ENCODE data around the gene SLITRK3. TPM values are rescaled to one million over a fixed set of nuclear protein-coding genes. Genes with fewer than 3 reads are reported as not detected.

SLITRK3 gene, protein sequence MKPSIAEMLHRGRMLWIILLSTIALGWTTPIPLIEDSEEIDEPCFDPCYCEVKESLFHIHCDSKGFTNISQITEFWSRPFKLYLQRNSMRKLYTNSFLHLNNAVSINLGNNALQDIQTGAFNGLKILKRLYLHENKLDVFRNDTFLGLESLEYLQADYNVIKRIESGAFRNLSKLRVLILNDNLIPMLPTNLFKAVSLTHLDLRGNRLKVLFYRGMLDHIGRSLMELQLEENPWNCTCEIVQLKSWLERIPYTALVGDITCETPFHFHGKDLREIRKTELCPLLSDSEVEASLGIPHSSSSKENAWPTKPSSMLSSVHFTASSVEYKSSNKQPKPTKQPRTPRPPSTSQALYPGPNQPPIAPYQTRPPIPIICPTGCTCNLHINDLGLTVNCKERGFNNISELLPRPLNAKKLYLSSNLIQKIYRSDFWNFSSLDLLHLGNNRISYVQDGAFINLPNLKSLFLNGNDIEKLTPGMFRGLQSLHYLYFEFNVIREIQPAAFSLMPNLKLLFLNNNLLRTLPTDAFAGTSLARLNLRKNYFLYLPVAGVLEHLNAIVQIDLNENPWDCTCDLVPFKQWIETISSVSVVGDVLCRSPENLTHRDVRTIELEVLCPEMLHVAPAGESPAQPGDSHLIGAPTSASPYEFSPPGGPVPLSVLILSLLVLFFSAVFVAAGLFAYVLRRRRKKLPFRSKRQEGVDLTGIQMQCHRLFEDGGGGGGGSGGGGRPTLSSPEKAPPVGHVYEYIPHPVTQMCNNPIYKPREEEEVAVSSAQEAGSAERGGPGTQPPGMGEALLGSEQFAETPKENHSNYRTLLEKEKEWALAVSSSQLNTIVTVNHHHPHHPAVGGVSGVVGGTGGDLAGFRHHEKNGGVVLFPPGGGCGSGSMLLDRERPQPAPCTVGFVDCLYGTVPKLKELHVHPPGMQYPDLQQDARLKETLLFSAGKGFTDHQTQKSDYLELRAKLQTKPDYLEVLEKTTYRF
- total RNA-seq: 1 to 10 TPM in 5 of 8 experiments, under 1 TPM in 2, not detected in 1; 0.10 to 8.4 (median 3.2) TPM

DNA sequence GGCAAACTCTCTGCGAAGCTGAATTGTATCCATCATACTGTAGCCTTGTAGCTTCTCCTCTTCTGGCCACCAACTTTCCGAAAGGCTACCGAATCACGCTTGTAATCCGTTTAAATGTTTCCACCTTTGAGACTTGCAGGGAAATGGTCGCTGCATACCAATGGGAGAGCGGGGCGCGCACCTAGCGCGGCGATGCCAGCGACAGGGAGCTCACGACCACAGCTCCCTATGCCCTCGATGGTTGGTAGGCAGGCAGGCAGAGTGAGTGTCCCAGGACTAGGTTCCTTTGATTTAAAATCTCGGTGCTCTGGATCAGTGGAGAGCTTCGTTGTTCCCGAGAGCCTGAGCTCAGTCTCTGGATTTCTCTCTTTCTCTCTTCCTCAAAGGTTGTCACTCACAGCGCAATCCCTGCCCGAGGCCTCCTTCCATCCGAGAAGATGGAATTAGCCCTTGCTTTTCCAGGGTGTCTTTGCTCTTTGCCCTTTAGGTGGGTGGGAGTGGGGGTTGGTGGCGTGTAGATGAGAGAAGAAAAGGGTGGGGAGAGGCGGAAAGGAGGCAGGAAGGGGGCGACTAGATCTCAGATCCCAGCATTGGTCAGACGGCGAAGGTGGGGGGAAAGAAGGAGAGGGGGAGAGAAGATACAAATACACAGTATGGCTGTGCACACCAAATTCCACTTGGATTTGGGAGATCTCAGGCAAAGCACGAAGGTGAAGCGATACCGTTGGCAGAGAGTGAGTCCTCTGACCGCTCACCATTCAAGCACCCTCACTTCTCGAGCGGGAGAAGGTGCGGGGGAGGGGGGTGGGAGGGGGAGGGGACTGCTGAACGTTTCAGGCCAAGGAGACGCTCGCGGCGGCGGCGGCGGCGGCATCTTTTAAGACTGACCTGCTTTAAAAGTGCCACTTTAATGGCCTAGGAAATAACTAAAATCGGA lies at the start of gene SLITRK3:
Gene SLITRK3 (minus strand): TSS at position 745 of the 937 bp plus-strand sequence. CDS start 5,554 bp downstream, outside the sequence.
- in situ Hi-C loops (cut with MboI; ENCODE audit: low pct_unique_long_range_greater_than_20kb in 2 of 9, low sequenced_read_pairs in 9 of 9, unreplicated experiment in 9 of 9): no loop called here
- ATAC-seq (replicated peaks in 6 of 8): peak in 6 of 8 experiments; percentile 26 to 47 (median 41)
- Histone ChIP-seq H3K4me3 (peak within 1 kb of the TSS; percentile 77 to 80 (median 79)), H3K27ac (peak within 1 kb of the TSS; percentile 45 to 64), H3K4me1 (replicated peaks in 1 of 2) (peaks cover 3% of the 10 kb centered on the region in 2 donors)
- 0 to 21% (median 5%) methylated on average over 4 to 7 of the region's 43 CpGs; no CpG with 5 or more reads in 3 of the 10 experiments for WGBS, 10 experiments

DNA sequence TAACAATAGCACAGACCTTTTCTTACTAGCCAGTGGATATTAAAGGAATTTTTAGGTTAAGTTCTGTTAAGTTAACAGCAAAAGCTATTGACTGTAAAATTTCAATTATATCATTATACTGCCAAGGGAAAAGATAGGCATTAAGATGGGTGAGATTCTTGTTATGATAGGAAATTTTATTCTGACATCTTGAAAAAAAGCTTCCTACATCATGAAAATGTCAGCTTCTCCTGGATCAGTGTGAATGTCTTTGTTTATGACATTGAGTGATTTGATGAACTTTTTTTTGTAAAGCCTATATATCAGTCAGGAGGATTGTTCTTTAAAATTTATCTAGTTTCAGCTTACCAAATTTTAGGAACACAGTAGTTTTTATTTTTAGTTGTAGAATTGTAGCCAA lies 47.4 kb upstream of the SLITRK3 start:
- Histone ChIP-seq H3K4me1 (replicated peaks in 1 of 2) (no peaks in the 10 kb centered on the region), H3K4me3 (no peak overlapping the region), H3K27ac (no peak overlapping the region)
- in situ Hi-C loops (cut with MboI; ENCODE audit: low pct_unique_long_range_greater_than_20kb in 2 of 9, low sequenced_read_pairs in 9 of 9, unreplicated experiment in 9 of 9): no loop called here
- no peak for ATAC-seq (replicated peaks in 6 of 8)

DNA sequence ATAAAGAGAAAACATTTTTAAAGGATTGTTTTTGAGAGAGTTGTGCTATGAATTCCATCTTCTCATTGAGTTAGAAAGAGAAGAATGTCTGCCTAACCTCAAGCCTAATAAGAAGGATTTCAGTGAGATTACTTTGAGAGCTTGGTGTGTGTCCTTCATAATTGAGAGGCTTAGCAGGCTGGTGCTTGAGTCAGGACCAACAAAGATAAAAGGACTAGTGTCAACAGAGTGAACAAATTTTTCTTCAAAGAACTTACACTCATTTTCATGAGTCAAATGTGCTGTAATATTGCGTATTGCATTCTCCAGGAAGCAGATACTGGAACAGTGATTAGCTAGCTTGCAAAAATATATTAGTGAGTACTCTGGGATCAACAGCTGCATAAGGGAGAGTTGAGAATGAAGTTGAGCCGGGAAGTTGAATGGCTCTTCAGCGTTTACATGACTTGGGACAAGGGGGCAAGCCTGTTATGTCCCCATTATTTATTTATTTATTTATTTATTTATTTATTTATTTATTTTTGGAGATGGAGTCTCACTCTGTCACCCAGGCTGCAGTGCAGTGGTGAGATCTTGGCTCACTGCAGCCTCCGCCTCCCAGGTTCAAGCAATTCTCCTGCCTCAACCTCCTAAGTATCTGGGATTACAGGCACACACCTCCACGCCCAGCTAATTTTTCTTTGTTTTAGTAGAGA lies 37.5 kb upstream of the SLITRK3 start:
- H3K4me3 ChIP-seq: no peak overlapping the region
- H3K27ac ChIP-seq: no peak overlapping the region
- in situ Hi-C loops (cut with MboI; ENCODE audit: low pct_unique_long_range_greater_than_20kb in 2 of 9, low sequenced_read_pairs in 9 of 9, unreplicated experiment in 9 of 9): no loop called here
- 7 to 100% (median 94%) methylated on average over 1 to 5 of the region's 5 CpGs; no CpG with 5 or more reads in 1 of the 10 experiments for WGBS, 10 experiments
- H3K4me1 ChIP-seq (replicated peaks in 1 of 2): no peaks in the 10 kb centered on the region
- ATAC-seq (replicated peaks in 6 of 8): no peak

DNA sequence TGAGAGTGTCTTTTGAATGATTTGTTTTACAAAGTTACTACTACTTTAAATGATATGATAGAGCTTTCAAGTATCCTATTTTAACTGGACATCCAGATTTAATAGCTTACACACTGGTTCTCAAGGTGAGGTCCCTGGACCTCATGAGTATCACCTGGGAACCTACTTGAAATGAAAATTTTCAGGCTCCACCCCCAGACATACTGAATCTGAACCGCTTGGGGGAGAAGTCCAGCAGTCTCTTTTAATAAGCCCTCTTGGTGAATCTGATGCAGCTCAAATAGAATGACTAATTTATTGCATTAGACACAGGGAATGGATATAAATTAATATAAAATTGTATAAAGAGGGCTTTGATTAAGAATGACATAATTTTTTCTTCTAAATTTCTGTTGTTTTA lies 29.4 kb upstream of the SLITRK3 start:
- 10 to 100% (median 86%) methylated on average over 1 of the region's 1 CpG; no CpG with 5 or more reads in 3 of the 10 experiments for WGBS, 10 experiments
- H3K4me1 ChIP-seq (replicated peaks in 1 of 2): no peaks in the 10 kb centered on the region
- ATAC-seq (replicated peaks in 6 of 8): no peak
- H3K4me3 ChIP-seq: no peak overlapping the region
- H3K27ac ChIP-seq: no peak overlapping the region
- in situ Hi-C loops (cut with MboI; ENCODE audit: low pct_unique_long_range_greater_than_20kb in 2 of 9, low sequenced_read_pairs in 9 of 9, unreplicated experiment in 9 of 9): no loop called here

DNA sequence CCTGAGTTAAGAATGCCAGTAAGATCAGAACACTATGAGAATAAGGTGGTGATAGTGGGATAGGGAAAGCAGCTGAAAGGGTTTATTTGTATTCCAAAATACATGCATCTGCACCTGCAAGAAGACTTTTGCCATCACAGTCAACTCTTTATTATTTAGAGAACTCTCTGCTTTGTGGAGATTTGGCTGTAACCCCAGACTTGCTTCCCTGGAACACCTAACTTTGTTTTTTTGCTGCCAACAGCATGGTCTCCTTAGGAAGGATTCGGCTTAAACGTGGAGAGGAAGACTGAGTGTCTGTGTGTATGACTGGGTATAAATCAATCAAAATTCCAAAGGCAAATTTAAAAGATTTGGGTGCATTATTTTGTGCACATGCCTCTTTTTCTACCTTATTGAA lies 21.6 kb upstream of the SLITRK3 start:
- Histone ChIP-seq H3K4me3 (no peak overlapping the region), H3K4me1 (replicated peaks in 1 of 2) (no peaks in the 10 kb centered on the region), H3K27ac (no peak overlapping the region)
- in situ Hi-C loops (cut with MboI; ENCODE audit: low pct_unique_long_range_greater_than_20kb in 2 of 9, low sequenced_read_pairs in 9 of 9, unreplicated experiment in 9 of 9): no loop called here
- 0 to 93% (median 32%) methylated on average over 1 to 2 of the region's 2 CpGs; no CpG with 5 or more reads in 2 of the 10 experiments for WGBS, 10 experiments
- ATAC-seq (replicated peaks in 6 of 8): no peak

DNA sequence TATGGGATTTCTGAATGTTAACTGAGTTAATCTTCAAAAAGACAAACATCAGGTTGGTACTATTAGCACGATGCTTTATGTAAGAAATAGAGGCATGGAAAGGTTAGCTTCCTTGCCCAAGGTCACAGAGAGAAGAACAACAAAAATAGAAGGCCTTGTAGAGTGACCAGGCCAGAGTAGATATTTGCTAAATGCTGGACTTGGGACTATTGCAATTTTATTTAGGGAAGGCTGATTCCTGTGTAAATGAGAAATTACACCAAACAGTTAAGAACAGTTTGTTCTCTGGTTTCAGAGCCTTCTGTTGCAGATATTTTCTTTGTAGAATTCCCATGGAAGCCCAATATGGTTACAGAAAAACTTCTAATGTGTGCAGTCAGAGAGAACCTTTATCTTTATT lies 16.4 kb upstream of the SLITRK3 start:
- no peak for ATAC-seq (replicated peaks in 6 of 8)
- no peak overlapping the region for H3K27ac ChIP-seq
- in situ Hi-C loops (cut with MboI; ENCODE audit: low pct_unique_long_range_greater_than_20kb in 2 of 9, low sequenced_read_pairs in 9 of 9, unreplicated experiment in 9 of 9): no loop called here
- H3K4me1 ChIP-seq (replicated peaks in 1 of 2): no peaks in the 10 kb centered on the region
- no peak overlapping the region for H3K4me3 ChIP-seq
- 0 to 100% (median 91%) methylated on average over 1 of the region's 1 CpG for WGBS, 10 experiments

DNA sequence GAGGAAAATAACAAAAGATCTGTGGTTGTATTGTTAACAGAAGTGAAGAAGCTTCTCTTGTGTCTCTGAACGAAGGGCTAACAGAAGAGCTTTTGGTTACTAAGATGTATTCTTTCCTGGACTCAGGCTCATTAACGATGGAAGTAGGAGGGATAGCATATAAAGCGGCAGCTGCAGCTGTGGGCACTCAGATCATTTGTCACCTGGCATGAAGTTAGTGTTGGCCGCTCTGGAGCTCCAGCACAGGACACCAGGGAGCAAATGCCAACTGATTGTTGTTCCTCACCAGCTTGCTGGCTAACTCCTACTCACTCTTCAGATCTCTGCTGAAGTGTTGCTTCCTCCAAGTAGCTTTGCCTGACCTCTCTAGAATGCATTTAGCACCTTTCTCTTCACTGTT lies 15.5 kb upstream of the SLITRK3 start:
- H3K4me1 ChIP-seq (replicated peaks in 1 of 2): no peaks in the 10 kb centered on the region
- in situ Hi-C loops (cut with MboI; ENCODE audit: low pct_unique_long_range_greater_than_20kb in 2 of 9, low sequenced_read_pairs in 9 of 9, unreplicated experiment in 9 of 9): no loop called here
- peak in 4 of 8 experiments; percentile 10 to 51 (median 24) for ATAC-seq (replicated peaks in 6 of 8)
- no peak overlapping the region for H3K27ac ChIP-seq
- 13 to 77% (median 39%) methylated on average over 1 to 4 of the region's 4 CpGs; no CpG with 5 or more reads in 2 of the 10 experiments for WGBS, 10 experiments
- H3K4me3 ChIP-seq: no peak overlapping the region

DNA sequence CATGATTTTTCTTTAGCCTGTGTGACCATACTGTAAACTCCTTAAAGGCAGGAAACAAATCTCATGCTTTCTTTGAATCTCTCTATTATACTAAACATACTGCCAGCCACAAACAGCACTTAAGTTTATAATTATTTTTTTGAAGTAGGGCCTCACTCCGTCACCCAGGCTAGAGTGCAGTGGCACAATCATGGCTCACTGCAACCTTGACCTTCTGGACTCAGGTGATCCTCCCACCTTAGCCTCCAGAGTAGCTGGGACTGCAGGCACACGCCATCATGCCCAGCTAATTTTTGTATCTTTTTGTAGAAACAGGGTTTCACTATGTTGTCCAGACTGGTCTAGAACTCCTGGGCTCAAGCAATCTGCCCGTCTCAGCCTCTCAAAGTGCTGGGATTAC lies 14.5 kb upstream of the SLITRK3 start:
- no peak overlapping the region for H3K27ac ChIP-seq
- H3K4me1 ChIP-seq (replicated peaks in 1 of 2): no peaks in the 10 kb centered on the region
- no peak overlapping the region for H3K4me3 ChIP-seq
- no peak for ATAC-seq (replicated peaks in 6 of 8)
- in situ Hi-C loops (cut with MboI; ENCODE audit: low pct_unique_long_range_greater_than_20kb in 2 of 9, low sequenced_read_pairs in 9 of 9, unreplicated experiment in 9 of 9): no loop called here
- 14 to 100% (median 73%) methylated on average over 1 to 3 of the region's 3 CpGs; no CpG with 5 or more reads in 5 of the 10 experiments for WGBS, 10 experiments

DNA sequence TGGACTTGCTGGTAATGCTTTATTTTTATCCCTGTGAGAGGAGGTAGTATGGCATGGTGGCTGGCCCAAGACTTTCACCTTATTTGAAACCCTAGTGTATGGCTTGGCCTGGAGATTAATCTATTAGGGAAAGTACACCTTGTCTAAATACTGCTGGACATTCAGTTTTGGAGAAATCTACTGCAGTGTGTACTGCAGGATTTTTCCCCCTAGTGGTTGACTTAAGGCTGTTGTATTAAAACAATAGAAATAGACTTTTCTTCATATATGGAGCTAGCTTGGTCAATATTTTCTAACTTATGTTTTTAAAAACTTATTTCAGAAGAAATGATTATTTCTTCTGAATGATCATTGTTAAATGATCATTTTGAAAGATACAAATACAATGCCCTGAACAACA lies 13.9 kb upstream of the SLITRK3 start:
- H3K4me1 ChIP-seq (replicated peaks in 1 of 2): no peaks in the 10 kb centered on the region
- in situ Hi-C loops (cut with MboI; ENCODE audit: low pct_unique_long_range_greater_than_20kb in 2 of 9, low sequenced_read_pairs in 9 of 9, unreplicated experiment in 9 of 9): no loop called here
- H3K4me3 ChIP-seq: no peak overlapping the region
- ATAC-seq (replicated peaks in 6 of 8): no peak
- H3K27ac ChIP-seq: no peak overlapping the region

DNA sequence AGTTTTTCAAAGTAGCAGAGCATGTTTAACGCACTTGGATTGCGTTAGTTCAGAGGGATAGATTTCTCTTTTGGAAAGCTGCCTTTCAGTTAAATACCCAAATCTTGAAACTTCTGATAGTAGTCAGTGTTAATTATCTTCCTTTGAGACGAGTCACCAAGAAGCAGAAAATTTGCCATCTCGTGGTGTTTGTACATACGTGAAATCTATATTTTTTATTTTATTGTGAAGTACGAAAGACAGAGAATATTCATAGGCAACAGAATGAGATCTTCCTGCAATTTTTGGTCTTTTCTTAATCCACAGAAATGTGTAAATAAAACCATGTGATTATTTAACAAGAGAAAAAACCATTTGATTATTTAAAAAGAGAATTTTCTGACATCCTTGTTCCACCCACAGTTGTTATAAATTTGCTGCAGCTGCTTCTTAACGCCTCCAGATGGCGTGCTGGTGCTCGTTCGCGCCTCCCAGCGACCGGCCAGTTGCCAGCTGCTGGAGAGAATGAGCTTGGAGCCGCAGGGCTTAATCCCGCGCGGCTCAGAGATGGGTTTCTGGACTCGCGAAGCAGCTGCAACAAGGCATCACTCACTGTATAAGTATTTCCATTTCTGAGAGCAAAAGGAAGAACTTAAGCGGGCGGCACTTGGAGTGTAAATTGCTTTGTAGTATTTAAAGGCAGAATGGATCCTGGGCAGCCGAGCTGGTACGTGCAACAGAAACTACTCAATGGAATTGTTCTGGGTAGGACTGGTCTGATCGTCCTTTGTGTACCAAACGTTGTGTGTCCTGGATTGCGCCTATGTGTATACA lies 10.5 kb upstream of the SLITRK3 start:
- WGBS, 10 experiments: 10 to 56% (median 25%) methylated on average over 6 to 21 of the region's 26 CpGs
- in situ Hi-C loops (cut with MboI; ENCODE audit: low pct_unique_long_range_greater_than_20kb in 2 of 9, low sequenced_read_pairs in 9 of 9, unreplicated experiment in 9 of 9): no loop called here
- H3K4me3 ChIP-seq: peak overlapping the region; percentile 17 to 36 (median 31)
- peak; percentile 93 to 98 (median 96) for ATAC-seq (replicated peaks in 6 of 8)
- no peaks in the 10 kb centered on the region for H3K4me1 ChIP-seq (replicated peaks in 1 of 2)
- no peak overlapping the region for H3K27ac ChIP-seq

DNA sequence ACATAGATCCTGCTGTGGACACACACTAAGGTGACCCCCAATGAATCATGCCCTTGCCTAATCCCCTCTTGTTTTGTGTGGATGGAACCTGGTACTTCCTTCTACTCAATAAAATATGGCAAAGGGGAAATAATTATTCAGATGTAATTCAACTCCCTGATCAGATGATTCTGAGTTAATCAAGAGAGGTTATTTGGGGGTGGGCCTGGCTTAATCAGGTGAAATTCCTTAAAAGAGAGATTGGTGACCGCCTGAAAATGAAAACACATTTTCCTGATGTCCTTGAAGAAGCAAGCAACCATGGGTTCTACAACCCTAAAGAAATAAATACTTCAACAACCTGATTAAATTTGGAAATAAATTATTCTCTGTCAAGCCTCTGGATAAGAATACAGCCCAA lies 8.3 kb upstream of the SLITRK3 start:
- Histone ChIP-seq H3K4me3 (no peak overlapping the region), H3K27ac (no peak overlapping the region), H3K4me1 (replicated peaks in 1 of 2) (no peaks in the 10 kb centered on the region)
- in situ Hi-C loops (cut with MboI; ENCODE audit: low pct_unique_long_range_greater_than_20kb in 2 of 9, low sequenced_read_pairs in 9 of 9, unreplicated experiment in 9 of 9): no loop called here
- 0 to 100% (median 80%) methylated on average over 1 of the region's 1 CpG; no CpG with 5 or more reads in 5 of the 10 experiments for WGBS, 10 experiments
- no peak for ATAC-seq (replicated peaks in 6 of 8)
